A549 (cell line): ENCODE data around the gene SORCS1. TPM values are rescaled to one million over a fixed set of nuclear protein-coding genes. Genes with fewer than 3 reads are reported as not detected.

ENCODE experiments used
- ATAC-seq, 2 experiments: fragments of 200-7000 bp in 1 of 2; fragments of >200 bp in 1 of 2; cut with Nextera tagmentation in 1 of 2; cut with Tn5 transposase in 1 of 2; 3 replicates each; pipeline versions ENCODE4 v1.8.0 to v1.9.1; 2018 to 2020; ENCODE audit warnings: mild to moderate bottlenecking in 1 of 2, moderate library complexity in 1 of 2
- CTCF ChIA-PET: fragments of 300-600 bp; sonication (Branson Sonifier 250); formaldehyde crosslinking; extraction: SDS; loops from one replicate; lab custom pipeline; 2021; ENCODE audit warnings: antibody characterized with exemption, inconsistent platforms; lab: Yijun Ruan, JAX
- POLR2A ChIA-PET: fragments of 350-600 bp; formaldehyde crosslinking; extraction: SDS; loops from one replicate; lab custom pipeline; 2021; ENCODE audit warnings: antibody characterized with exemption, inconsistent platforms; lab: Yijun Ruan, JAX
- DNase-seq, 2 experiments: peaks; one replicate each; pipeline versions ENCODE4 v3.0.0 to v3.0.0-alpha.2; 2011 to 2016; ENCODE audit warnings: low read depth in 1 of 2, low spot score in 1 of 2
- FAIRE-seq: peaks from 2 replicates; lab custom pipeline; 2011; peaks lifted over from hg19 to GRCh38; lab: Jason Lieb, UNC
- H3K27ac ChIP-seq, 2 experiments: fragments of >200 bp; sonication (Bioruptor Twin); formaldehyde crosslinking; 3 replicates each; pipeline ENCODE4 v1.5.1; 2016 to 2017
- H3K4me1 ChIP-seq: fragments of >200 bp; sonication (Bioruptor Twin); formaldehyde crosslinking; 3 replicates; pipeline ENCODE4 v1.6.1; 2016
- H3K4me2 ChIP-seq: fragments of >200 bp; sonication (Bioruptor Twin); formaldehyde crosslinking; 3 replicates; pipeline ENCODE4 v1.6.1; 2016
- H3K4me3 ChIP-seq: fragments of >200 bp; sonication (Bioruptor Twin); formaldehyde crosslinking; 3 replicates; pipeline ENCODE4 v1.5.1; 2016
- H3K9me3 ChIP-seq: fragments of >200 bp; sonication (Bioruptor Twin); formaldehyde crosslinking; 3 replicates; pipeline ENCODE4 v1.6.1; 2016
- ATOH8 ChIP-seq: fragments of 250-450 bp; sonication (Bioruptor Pico); IDR thresholded peaks from 2 replicates; pipeline ENCODE4 v1.5.0; 2020; ENCODE audit warnings: low read depth, mild to moderate bottlenecking, moderate library complexity
- BCL3 ChIP-seq: fragments of >200 bp; sonication (Bioruptor Twin); formaldehyde crosslinking; IDR thresholded peaks from 3 replicates; pipeline ENCODE4 v1.6.1; 2016
- BHLHE40 ChIP-seq: IDR thresholded peaks from 2 replicates; pipeline ENCODE4 v1.6.1; 2012; ENCODE audit warnings: low read depth, low read length, inconsistent platforms
- CEBPB ChIP-seq, 2 experiments: fragments of >200 bp in 1 of 2; sonication (Bioruptor Twin) in 1 of 2; formaldehyde crosslinking in 1 of 2; IDR thresholded peaks; 2 replicates each; pipeline ENCODE4 v1.6.1; 2012 to 2016
- CHD4 ChIP-seq: fragments of 200-600 bp; sonication (generic); IDR thresholded peaks from 2 replicates; pipeline ENCODE4 v1.6.1; 2016; ENCODE audit warnings: antibody characterized with exemption, mild to moderate bottlenecking, borderline replicate concordance
- E2F6 ChIP-seq: IDR thresholded peaks from 2 replicates; pipeline ENCODE4 v1.6.1; 2012; ENCODE audit warnings: low read depth, borderline replicate concordance
- EHF ChIP-seq: fragments of 250-450 bp; sonication (Bioruptor Pico); IDR thresholded peaks from 2 replicates; pipeline ENCODE4 v1.5.0; 2020; ENCODE audit warnings: mild to moderate bottlenecking
- ELK1 ChIP-seq: fragments of 150-350 bp; IDR thresholded peaks from 2 replicates; pipeline ENCODE4 v1.6.1; 2014; ENCODE audit warnings: low read depth, mild to moderate bottlenecking, low read length
- FOSB ChIP-seq: fragments of 250-450 bp; sonication (Bioruptor Pico); IDR thresholded peaks from 2 replicates; pipeline ENCODE4 v1.5.0; 2020; ENCODE audit warnings: mild to moderate bottlenecking, moderate library complexity
- FOSL2 ChIP-seq, 2 experiments: fragments of 450-650 bp in 1 of 2; fragments of >200 bp in 1 of 2; sonication (Bioruptor Twin) in 1 of 2; formaldehyde crosslinking; IDR thresholded peaks; 2 replicates each; pipeline versions ENCODE4 v1.5.0 to v1.6.1; 2016 to 2020; ENCODE audit warnings: mild to moderate bottlenecking in 1 of 2, moderate library complexity in 1 of 2
- GATA3 ChIP-seq: IDR thresholded peaks from 2 replicates; pipeline ENCODE4 v1.6.1; 2012; ENCODE audit warnings: borderline replicate concordance
- HEYL ChIP-seq: fragments of 250-450 bp; sonication (Bioruptor Pico); IDR thresholded peaks from 2 replicates; pipeline ENCODE4 v1.8.0; 2021; ENCODE audit warnings: mild to moderate bottlenecking, moderate library complexity
- HOXB13 ChIP-seq: fragments of 250-450 bp; sonication (Bioruptor Pico); IDR thresholded peaks from 2 replicates; pipeline ENCODE4 v1.5.0; 2020; ENCODE audit warnings: low read depth, mild to moderate bottlenecking, moderate library complexity
- JUN ChIP-seq, 2 experiments: fragments of >200 bp; sonication (Bioruptor Twin); formaldehyde crosslinking; IDR thresholded peaks; 2 replicates in 1 of 2; 3 replicates in 1 of 2; pipeline ENCODE4 v1.6.1; 2016 to 2017
- MAX ChIP-seq: IDR thresholded peaks from 2 replicates; pipeline ENCODE4 v1.6.1; 2012
- MYC ChIP-seq: IDR thresholded peaks from 2 replicates; pipeline ENCODE4 v1.6.1; 2012; ENCODE audit warnings: mild to moderate bottlenecking, inconsistent platforms, low read length, improper control_type of control experiment, borderline replicate concordance
- NFE2L2 ChIP-seq: fragments of 150-350 bp; conservative IDR thresholded peaks from 2 replicates; pipeline ENCODE4 v1.6.1; 2014; ENCODE audit warnings: low read length
- NPAS2 ChIP-seq: fragments of 250-450 bp; sonication (Bioruptor Pico); IDR thresholded peaks from 2 replicates; pipeline ENCODE4 v1.8.0; 2022; ENCODE audit warnings: mild to moderate bottlenecking, moderate library complexity, borderline replicate concordance
- PHF8 ChIP-seq: fragments of 200-600 bp; sonication (generic); IDR thresholded peaks from 2 replicates; pipeline ENCODE4 v1.6.1; 2016; ENCODE audit warnings: low read depth, mild to moderate bottlenecking, antibody characterized with exemption, moderate library complexity, borderline replicate concordance
- POLR2A ChIP-seq: IDR thresholded peaks from 2 replicates; pipeline ENCODE4 v1.6.1; 2012; ENCODE audit warnings: mild to moderate bottlenecking, low read length
- RAD21 ChIP-seq, 2 experiments: fragments of >200 bp in 1 of 2; sonication (Bioruptor Twin) in 1 of 2; formaldehyde crosslinking in 1 of 2; IDR thresholded peaks in 1 of 2; conservative IDR thresholded peaks in 1 of 2; 2 replicates in 1 of 2; 3 replicates in 1 of 2; pipeline ENCODE4 v1.6.1; 2012 to 2018; ENCODE audit warnings: inconsistent platforms in 1 of 2
- RARB ChIP-seq: fragments of 250-450 bp; sonication (Bioruptor Pico); IDR thresholded peaks from 2 replicates; pipeline ENCODE4 v1.8.0; 2021; ENCODE audit warnings: mild to moderate bottlenecking, moderate library complexity
- RCOR1 ChIP-seq: fragments of 150-350 bp; IDR thresholded peaks from 2 replicates; pipeline ENCODE4 v1.6.1; 2014; ENCODE audit warnings: antibody characterized with exemption, low read length, low read depth
- REST ChIP-seq: fragments of 200-600 bp; sonication (generic); IDR thresholded peaks from 2 replicates; pipeline ENCODE4 v1.6.1; 2016; ENCODE audit warnings: antibody characterized with exemption, mild to moderate bottlenecking, moderate library complexity
- RFX5 ChIP-seq: fragments of 450-650 bp; IDR thresholded peaks from 2 replicates; pipeline ENCODE4 v1.7.1; 2014; ENCODE audit warnings: antibody characterized with exemption, mild to moderate bottlenecking, moderate library complexity
- TP53 ChIP-seq: fragments of 250-450 bp; sonication (Bioruptor Pico); IDR thresholded peaks from 2 replicates; pipeline ENCODE4 v1.5.0; 2021; ENCODE audit warnings: mild to moderate bottlenecking, moderate library complexity
- ZC3H11A ChIP-seq: fragments of 450-650 bp; IDR thresholded peaks from 2 replicates; pipeline ENCODE4 v1.6.1; 2014; ENCODE audit warnings: antibody characterized with exemption, mild to moderate bottlenecking
- ZNF302 ChIP-seq: fragments of 250-450 bp; sonication (Bioruptor Pico); IDR thresholded peaks from 2 replicates; pipeline ENCODE4 v1.9.0; 2021; ENCODE audit warnings: inconsistent platforms, mild to moderate bottlenecking, moderate library complexity
- WGBS: methylation state at CpG from one replicate; pipeline ENCODE4 v1.1.6; 2017; ENCODE audit errors: missing lambda C conversion rate; 5-methylcytosine and 5-hydroxymethylcytosine counted together
- polyA plus RNA-seq, 4 experiments: library from polyadenylated mRNA; depleted of rRNA in 3 of 4; stranded (reverse); fragments of >200 nt; fragmentation: RNase III in 1 of 4; extraction: RNeasy Plus Mini Kit Qiagen cat#74134 plus additional on column Dnase treatment in 1 of 4; gene quantifications; 2 replicates in 3 of 4; 3 replicates in 1 of 4; pipeline ENCODE4 v1.2.3, GENCODE V29; 2011 to 2017

The SORCS1 gene
- polyA plus RNA-seq, 2 of the 4 experiments (the other 2 are of a cell fraction), result not detected

GRCh38 chr10:106904209-106904608, 260.3 kb downstream of the SORCS1 start (continued):
- TF ChIP-seq GATA3, result no peak
- no peak for TF ChIP-seq RCOR1
- no peak for TF ChIP-seq CEBPB (IDR thresholded peaks at IDR 0.05)
- no peak for TF ChIP-seq PHF8

GRCh38 chr10:106903180-106903579, 261.3 kb downstream of the SORCS1 start:
- no peak overlapping the region for H3K27ac ChIP-seq
- no peaks in the 10 kb centered on the region for H3K9me3 ChIP-seq
- DNase-seq, result no peak
- H3K4me1 ChIP-seq, result no peaks in the 10 kb centered on the region
- ChIA-PET POLR2A (no interaction called here), CTCF (no interaction called here)
- 13% methylated on average over 2 of the region's 2 CpGs for WGBS
- H3K4me3 ChIP-seq, result no peak overlapping the region
- H3K4me2 ChIP-seq, result no peak overlapping the region
- TF ChIP-seq HEYL (no peak), ATOH8 (CRISPR knock-in tag) (no peak), REST (no peak), ELK1 (no peak), RFX5 (no peak), ZC3H11A (no peak), MAX (no peak), RARB (no peak), FOSB (CRISPR knock-in tag) (no peak), EHF (no peak), BHLHE40 (no peak), TP53 (CRISPR knock-in tag) (no peak), NPAS2 (no peak), CEBPB (IDR thresholded peaks at IDR 0.05) (no peak), RCOR1 (no peak), ZNF302 (no peak), MYC (no peak)
- no peak for ATAC-seq
- FAIRE-seq, result no peak

- 17% methylated on average over 7 of the region's 7 CpGs for WGBS
- no peak for ATAC-seq
- CTCF ChIA-PET, result no interaction called here
- Histone ChIP-seq H3K4me2 (no peak overlapping the region), H3K4me3 (no peak overlapping the region), H3K4me1 (no peaks in the 10 kb centered on the region), H3K27ac (no peak overlapping the region), H3K9me3 (no peaks in the 10 kb centered on the region)
- DNase-seq, result no peak
- FAIRE-seq, result no peak
- POLR2A ChIA-PET, result no interaction called here
- TF ChIP-seq E2F6, result no peak
- TF ChIP-seq ZNF302, result no peak
- no peak for TF ChIP-seq NFE2L2
- TF ChIP-seq BCL3, result no peak
- no peak for TF ChIP-seq PHF8
- no peak for TF ChIP-seq POLR2A
- no peak for TF ChIP-seq FOSL2 (IDR thresholded peaks at IDR 0.05)
- no peak for TF ChIP-seq FOSL2 (CRISPR knock-in tag; IDR thresholded peaks at IDR 0.05)
- TF ChIP-seq JUN (IDR thresholded peaks at IDR 0.05), result no peak
- TF ChIP-seq CHD4, result no peak
- TF ChIP-seq MYC, result no peak
- TF ChIP-seq HOXB13, result no peak
- TF ChIP-seq RAD21 (conservative IDR thresholded peaks at IDR 0.05 in 1 of 2, IDR thresholded peaks at IDR 0.05 in 1 of 2), result no peak
These were observed 264.4 kb downstream of the SORCS1 start for GRCh38 chr10:106900016-106900652.
